Upper lobe of left lung (tissue), 6 donors: ENCODE data around the gene ADAP2. TPM values are rescaled to one million over a fixed set of nuclear protein-coding genes. Genes with fewer than 3 reads are reported as not detected.

Source experiments
- ATAC-seq, 2 donors: fragments of 200-7000 bp; cut with Tn5 transposase; one replicate each; pipeline ENCODE4 v1.9.1; 2022; ENCODE audit warnings: mild to moderate bottlenecking in 2 of 2, moderate library complexity in 2 of 2; ENCODE audit not compliant: low FRiP score in 2 of 2
- DNase-seq, 2 donors: peaks; one replicate each; pipeline ENCODE4 v3.0.0-alpha.2; 2019 to 2020
- H3K27ac ChIP-seq, 4 donors: fragments of 200-600 bp; sonication (generic); one replicate each; pipeline ENCODE4 v1.5.1; 2016 to 2019
- H3K27me3 ChIP-seq, 4 donors: fragments of 200-600 bp; sonication (generic); one replicate each; pipeline ENCODE4 v1.5.1; 2017 to 2019
- H3K36me3 ChIP-seq, 4 donors: fragments of 200-600 bp; sonication (generic); one replicate each; pipeline ENCODE4 v1.5.1; 2016 to 2019
- H3K4me1 ChIP-seq, 4 donors: fragments of 200-600 bp; sonication (generic); one replicate each; pipeline ENCODE4 v1.5.1; 2018 to 2019
- H3K4me3 ChIP-seq, 4 donors: fragments of 200-600 bp; sonication (generic); one replicate each; pipeline ENCODE4 v1.5.1; 2017 to 2019; ENCODE audit warnings: mild to moderate bottlenecking in 2 of 4, moderate library complexity in 1 of 4
- H3K9me3 ChIP-seq, 4 donors: fragments of 200-600 bp; sonication (generic); one replicate each; pipeline ENCODE4 v1.5.1; 2018 to 2019
- EP300 ChIP-seq, 4 donors: sonication (generic); formaldehyde crosslinking; IDR thresholded peaks; one replicate each; pipeline ENCODE4 v1.5.1; 2017; ENCODE audit warnings: antibody characterized with exemption in 4 of 4, control low read depth in 2 of 4
- POLR2A ChIP-seq, 4 donors: fragments of 450-650 bp; IDR thresholded peaks; one replicate each; pipeline ENCODE4 v1.5.1; 2016 to 2017; ENCODE audit warnings: antibody characterized with exemption in 4 of 4, mild to moderate bottlenecking in 2 of 4
- POLR2AphosphoS5 ChIP-seq, 2 donors: sonication (generic); formaldehyde crosslinking; IDR thresholded peaks; one replicate each; pipeline ENCODE4 v1.5.1; 2017; ENCODE audit warnings: antibody characterized with exemption in 2 of 2
- WGBS, 2 donors: methylation state at CpG; one replicate each; pipeline ENCODE4 v1.1.5; 2017 to 2018; 5-methylcytosine and 5-hydroxymethylcytosine counted together
- total RNA-seq, 6 donors: library from RNA; depleted of rRNA in 4 of 6; stranded (reverse); fragments of >200 nt in 4 of 6; gene quantifications; one replicate each; pipeline versions ENCODE4 v1.1.0 to v1.2.1, GENCODE V29; 2016 to 2021
- TF ChIP-seq, protein P1 (sequence below), 6 experiments: fragments of 450-650 bp in 4 of 6; fragments of 200-600 bp in 2 of 6; sonication (generic) in 2 of 6; IDR thresholded peaks; one replicate each; pipeline ENCODE4 v1.5.1; 2016 to 2019; ENCODE audit warnings: antibody characterized with exemption in 6 of 6
- donor health status: DM: no; HTN: no; CAD: no; lungs with moderate emphysema.
- donor health status: DM: no; HTN: yes; CAD: no; lungs with severe emphysema.

ADAP2 gene, protein sequence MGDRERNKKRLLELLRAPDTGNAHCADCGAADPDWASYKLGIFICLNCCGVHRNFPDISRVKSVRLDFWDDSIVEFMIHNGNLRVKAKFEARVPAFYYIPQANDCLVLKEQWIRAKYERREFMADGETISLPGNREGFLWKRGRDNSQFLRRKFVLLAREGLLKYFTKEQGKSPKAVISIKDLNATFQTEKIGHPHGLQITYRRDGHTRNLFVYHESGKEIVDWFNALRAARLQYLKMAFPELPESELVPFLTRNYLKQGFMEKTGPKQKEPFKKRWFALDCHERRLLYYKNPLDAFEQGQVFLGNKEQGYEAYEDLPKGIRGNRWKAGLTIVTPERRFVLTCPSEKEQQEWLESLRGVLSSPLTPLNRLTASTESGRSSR
- total RNA-seq = 10 to 100 TPM; 15.8 to 54.5 (median 25.2) TPM

DNA sequence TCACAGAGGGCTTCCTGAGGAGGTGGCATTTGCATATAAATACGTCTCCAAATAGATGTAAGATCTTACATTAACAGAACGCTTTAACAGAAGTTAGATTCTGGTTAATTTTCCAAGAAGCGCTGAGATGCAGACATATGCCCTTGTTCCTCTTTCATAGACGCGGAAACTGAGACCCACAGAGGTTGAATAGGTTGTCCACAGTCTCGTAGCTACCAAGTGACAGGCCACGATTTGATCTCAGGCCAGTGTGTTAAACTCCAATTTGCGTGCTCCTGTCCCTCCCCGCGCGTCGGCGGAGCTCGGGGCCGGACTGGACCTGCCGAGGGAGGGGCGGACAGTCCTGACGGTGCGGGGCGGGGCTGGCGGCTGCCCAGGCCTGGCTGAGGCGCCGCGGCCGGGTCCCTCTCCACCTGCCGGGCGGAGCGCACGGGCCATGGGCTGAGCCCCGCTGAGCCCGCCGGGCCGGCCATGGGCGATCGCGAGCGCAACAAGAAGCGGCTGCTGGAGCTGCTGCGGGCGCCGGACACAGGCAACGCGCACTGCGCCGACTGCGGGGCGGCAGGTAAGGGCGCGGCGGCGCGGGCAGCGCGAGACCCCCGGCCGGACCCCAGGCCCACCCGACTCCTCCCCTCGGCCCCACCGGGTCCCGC lies at the start of gene ADAP2:
Gene ADAP2 (plus strand): TSS at position 402 of the 653 bp plus-strand sequence. CDS start 70 bp downstream, at position 472.
- peak; percentile 78 to 95 for DNase-seq

DNA sequence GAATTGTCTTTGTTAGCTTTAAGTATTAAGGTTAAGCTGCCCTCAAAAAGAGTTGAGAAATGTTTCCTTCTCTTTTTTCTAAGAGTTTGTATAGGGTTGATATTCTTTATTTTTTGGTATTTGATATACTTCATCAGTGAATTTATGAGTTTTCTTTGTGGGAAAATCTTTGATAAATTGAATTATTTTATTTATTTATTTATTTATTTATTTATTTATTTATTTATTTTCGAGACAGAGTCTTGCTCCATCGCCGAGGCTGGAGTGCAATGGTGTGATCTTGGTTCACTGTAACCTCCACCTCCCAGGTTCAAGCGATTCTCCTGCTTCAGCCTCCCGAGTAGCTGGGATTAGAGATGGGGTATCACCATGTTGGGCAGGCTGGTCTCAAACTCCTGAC lies 35.6 kb upstream of the ADAP2 start:
- no peak overlapping the region for H3K4me3 ChIP-seq
- H3K9me3 ChIP-seq = no peaks in the 10 kb centered on the region
- peaks cover 0 to 6% (median 2%) of the 10 kb centered on the region in 4 donors for H3K36me3 ChIP-seq
- TF ChIP-seq POLR2A (IDR thresholded peaks at IDR 0.05) (no peak), POLR2AphosphoS5 (IDR thresholded peaks at IDR 0.05) (no peak), EP300 (IDR thresholded peaks at IDR 0.05) (no peak)
- TF ChIP-seq, protein P1, sequence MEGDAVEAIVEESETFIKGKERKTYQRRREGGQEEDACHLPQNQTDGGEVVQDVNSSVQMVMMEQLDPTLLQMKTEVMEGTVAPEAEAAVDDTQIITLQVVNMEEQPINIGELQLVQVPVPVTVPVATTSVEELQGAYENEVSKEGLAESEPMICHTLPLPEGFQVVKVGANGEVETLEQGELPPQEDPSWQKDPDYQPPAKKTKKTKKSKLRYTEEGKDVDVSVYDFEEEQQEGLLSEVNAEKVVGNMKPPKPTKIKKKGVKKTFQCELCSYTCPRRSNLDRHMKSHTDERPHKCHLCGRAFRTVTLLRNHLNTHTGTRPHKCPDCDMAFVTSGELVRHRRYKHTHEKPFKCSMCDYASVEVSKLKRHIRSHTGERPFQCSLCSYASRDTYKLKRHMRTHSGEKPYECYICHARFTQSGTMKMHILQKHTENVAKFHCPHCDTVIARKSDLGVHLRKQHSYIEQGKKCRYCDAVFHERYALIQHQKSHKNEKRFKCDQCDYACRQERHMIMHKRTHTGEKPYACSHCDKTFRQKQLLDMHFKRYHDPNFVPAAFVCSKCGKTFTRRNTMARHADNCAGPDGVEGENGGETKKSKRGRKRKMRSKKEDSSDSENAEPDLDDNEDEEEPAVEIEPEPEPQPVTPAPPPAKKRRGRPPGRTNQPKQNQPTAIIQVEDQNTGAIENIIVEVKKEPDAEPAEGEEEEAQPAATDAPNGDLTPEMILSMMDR (IDR thresholded peaks at IDR 0.05) = no peak
- DNase-seq (no peak), ATAC-seq (no peak)
- no peaks in the 10 kb centered on the region for H3K27me3 ChIP-seq
- H3K4me1 ChIP-seq = no peaks in the 10 kb centered on the region
- WGBS, 2 donors = 95 to 97% methylated on average over 5 of the region's 5 CpGs
- H3K27ac ChIP-seq = no peak overlapping the region

More for the DNA sequence above, at the start of gene ADAP2:
- Histone ChIP-seq H3K27me3 (peaks cover 0 to 12% (median 6%) of the 10 kb centered on the region in 4 donors), H3K27ac (peak within 1 kb of the TSS; percentile 27 to 82 (median 54)), H3K9me3 (no peaks in the 10 kb centered on the region), H3K4me3 (peak within 1 kb of the TSS; percentile 33 to 67 (median 63)), H3K4me1 (peaks cover 9 to 23% (median 17%) of the 10 kb centered on the region in 4 donors), H3K36me3 (no peaks in the 10 kb centered on the region)
- 11 to 48% methylated on average over 3 to 10 of the region's 60 CpGs for WGBS, 2 donors
- ATAC-seq = peak; percentile 73 to 89
- peak in 1 of 4 donors; percentile 70 for TF ChIP-seq POLR2A (IDR thresholded peaks at IDR 0.05)
- no peak for TF ChIP-seq EP300 (IDR thresholded peaks at IDR 0.05)
- TF ChIP-seq POLR2AphosphoS5 (IDR thresholded peaks at IDR 0.05) = peak in 1 of 2 donors; percentile 17

DNA sequence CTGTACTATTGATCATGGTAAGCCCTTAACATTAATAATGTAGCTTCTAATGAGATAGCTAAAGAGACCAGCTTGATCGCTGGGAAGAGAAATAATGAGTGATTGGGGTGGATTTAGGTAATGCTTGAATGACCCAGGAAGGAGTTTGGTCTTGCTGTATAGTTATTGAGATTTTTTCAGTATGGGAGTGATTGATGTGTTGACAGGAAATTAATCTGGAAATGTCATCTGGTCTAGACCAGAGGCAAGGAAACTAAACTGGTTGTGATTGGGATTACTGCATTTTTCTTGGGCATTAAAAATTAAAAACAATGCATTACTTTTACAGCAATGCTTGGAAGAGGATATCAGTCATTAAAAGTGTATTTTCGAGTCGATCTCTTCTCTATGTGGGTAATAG lies 27.5 kb upstream of the ADAP2 start:
- H3K4me1 ChIP-seq = no peaks in the 10 kb centered on the region
- H3K36me3 ChIP-seq = peaks cover 6 to 35% (median 12%) of the 10 kb centered on the region in 4 donors
- ATAC-seq = no peak
- no peaks in the 10 kb centered on the region for H3K9me3 ChIP-seq
- whole genome bisulfite sequencing, 2 donors = 93 to 95% methylated on average over 3 of the region's 3 CpGs
- no peak for TF ChIP-seq POLR2A (IDR thresholded peaks at IDR 0.05)
- TF ChIP-seq, protein P1 (IDR thresholded peaks at IDR 0.05) = no peak
- no peak for TF ChIP-seq POLR2AphosphoS5 (IDR thresholded peaks at IDR 0.05)
- no peak for DNase-seq
- H3K27me3 ChIP-seq = no peaks in the 10 kb centered on the region
- no peak overlapping the region for H3K27ac ChIP-seq
- no peak overlapping the region for H3K4me3 ChIP-seq

DNA sequence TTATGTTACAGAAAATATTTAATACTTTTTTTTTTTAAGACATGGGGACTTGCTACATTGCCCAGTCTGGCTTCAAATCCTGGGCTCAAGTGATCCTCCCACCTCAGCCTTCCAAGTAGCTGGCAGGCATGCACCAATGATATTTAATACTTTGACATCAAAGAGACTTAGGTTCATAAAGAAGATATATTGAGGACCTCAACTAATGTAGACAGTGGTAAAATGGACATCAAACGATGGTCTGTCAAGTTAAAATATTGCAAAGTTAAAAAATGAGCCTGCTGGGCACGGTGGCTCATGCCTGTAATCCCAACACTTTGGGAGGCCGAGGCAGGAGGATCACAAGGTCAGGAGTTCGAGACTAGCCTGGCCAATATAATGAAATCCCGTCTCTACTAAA lies 24.4 kb upstream of the ADAP2 start:
- H3K9me3 ChIP-seq = no peaks in the 10 kb centered on the region
- H3K4me1 ChIP-seq = no peaks in the 10 kb centered on the region
- WGBS, 2 donors = 92 to 95% methylated on average over 5 of the region's 5 CpGs
- DNase-seq = no peak
- H3K36me3 ChIP-seq = peaks cover 12 to 51% (median 22%) of the 10 kb centered on the region in 4 donors
- ATAC-seq = no peak
- no peaks in the 10 kb centered on the region for H3K27me3 ChIP-seq
- TF ChIP-seq POLR2AphosphoS5 (IDR thresholded peaks at IDR 0.05) (no peak), EP300 (IDR thresholded peaks at IDR 0.05) (no peak), POLR2A (IDR thresholded peaks at IDR 0.05) (no peak)
- TF ChIP-seq, protein P1 (IDR thresholded peaks at IDR 0.05) = no peak
- no peak overlapping the region for H3K27ac ChIP-seq
- no peak overlapping the region for H3K4me3 ChIP-seq

DNA sequence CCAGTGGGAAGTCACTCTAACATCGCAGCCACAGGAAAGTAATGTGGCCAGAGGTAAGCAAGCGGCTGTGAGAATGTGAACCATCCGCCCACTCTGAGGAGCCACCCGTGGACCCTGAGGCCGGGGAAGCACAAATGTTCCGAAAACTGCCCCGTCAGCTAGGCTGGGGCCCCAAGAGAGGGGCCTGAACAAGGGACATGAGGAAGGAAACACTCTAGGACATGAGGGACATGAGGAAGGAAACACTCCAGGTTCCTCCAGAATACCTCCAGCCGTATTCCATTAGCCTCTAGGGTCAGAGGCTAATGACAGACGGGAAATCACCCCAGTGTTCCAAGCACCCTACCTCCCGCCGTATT lies 16.0 kb upstream of the ADAP2 start:
- WGBS, 2 donors = 0% methylated on average over 8 to 11 of the region's 11 CpGs
- peaks cover 11 to 25% (median 21%) of the 10 kb centered on the region in 4 donors for H3K4me1 ChIP-seq
- peak overlapping the region; percentile 91 to 95 (median 94) for H3K27ac ChIP-seq
- TF ChIP-seq POLR2AphosphoS5 (IDR thresholded peaks at IDR 0.05) (no peak), EP300 (IDR thresholded peaks at IDR 0.05) (no peak), POLR2A (IDR thresholded peaks at IDR 0.05) (no peak)
- TF ChIP-seq, protein P1 (IDR thresholded peaks at IDR 0.05) = no peak
- no peaks in the 10 kb centered on the region for H3K27me3 ChIP-seq
- DNase-seq = no peak
- H3K4me3 ChIP-seq = peak overlapping the region; percentile 63 to 89 (median 76)
- peak; percentile 67 for ATAC-seq
- peaks cover 0 to 16% (median 3%) of the 10 kb centered on the region in 4 donors for H3K36me3 ChIP-seq
- H3K9me3 ChIP-seq = no peaks in the 10 kb centered on the region
